SH-SY5Y (cell line): ENCODE measurements around the gene VNN1.

ENCODE experiments used
- GATA2 ChIP-seq: IDR thresholded peaks from 2 replicates; pipeline ENCODE4 v1.6.1; 2011; ENCODE audit warnings: mild to moderate bottlenecking, low read depth, low read length
- GATA3 ChIP-seq: IDR thresholded peaks from 2 replicates; pipeline ENCODE4 v1.6.1; 2011; ENCODE audit warnings: low read depth, mild to moderate bottlenecking, low read length, moderate library complexity

DNA sequence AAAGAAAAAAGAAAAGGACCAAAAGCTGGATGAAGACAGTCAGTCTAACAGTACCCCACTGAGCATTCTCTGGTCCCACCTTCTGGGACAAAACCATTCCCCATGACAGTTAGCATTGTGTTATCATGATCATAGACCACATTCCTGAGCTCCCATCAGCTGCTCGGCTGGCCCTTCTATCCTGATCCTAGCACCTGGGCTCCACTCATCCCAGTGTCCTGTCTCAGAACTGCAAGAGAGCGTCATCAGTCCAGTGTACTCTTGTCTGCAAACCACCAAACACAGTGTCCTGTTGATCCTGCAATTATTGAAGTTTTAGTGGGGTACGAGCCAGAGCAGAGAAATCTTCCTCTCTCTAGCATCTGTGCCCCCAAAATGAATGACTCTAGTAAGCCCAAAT is 38.9 kb downstream of the VNN1 start:
- TF ChIP-seq GATA2: no peak
- TF ChIP-seq GATA3: no peak
